ENCODE results near the gene TPP1. TPM values are rescaled to one million over a fixed set of nuclear protein-coding genes. Genes with fewer than 3 reads are reported as not detected.

Gene TPP1
- total and polyA plus RNA-seq, 5 donors, result 52.6 to 98.3 (median 72.2) TPM

DNA sequence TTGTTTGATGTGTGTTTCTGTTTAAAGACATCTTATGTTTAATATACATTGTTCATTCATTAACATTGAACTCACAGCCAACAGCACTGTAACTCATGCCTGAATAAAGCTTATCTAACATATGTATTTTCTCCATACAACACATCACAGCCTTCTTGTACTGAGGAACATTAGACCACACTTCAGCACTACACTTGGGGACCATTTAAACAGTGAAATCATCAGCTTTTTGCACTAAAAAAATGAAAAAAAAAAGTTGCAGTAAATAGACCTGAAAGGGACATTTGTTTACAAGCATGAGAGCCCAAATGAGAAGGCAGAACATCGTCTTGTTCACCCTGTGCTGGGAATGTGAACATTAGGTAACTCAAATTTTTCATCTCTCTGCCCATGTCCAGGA lies 15.3 kb upstream of the TPP1 start:
- Histone ChIP-seq H3K9me3 (ENCODE audit: control insufficient read depth, low read length) (no peaks in the 10 kb centered on the region), H3K27me3 (ENCODE audit: control insufficient read depth, insufficient read depth) (no peaks in the 10 kb centered on the region), H3K27ac (ENCODE audit: low read length) (no peak overlapping the region), H3K4me1 (ENCODE audit: control insufficient read depth, insufficient read depth, low read length) (peaks cover 12% of the 10 kb centered on the region), H3K4me3 (ENCODE audit: low read length) (no peak overlapping the region)
- 63% methylated on average over 1 of the region's 1 CpG for WGBS
- no peak for DNase-seq
- intact Hi-C loops (cut with DNase I), result no loop called here
- no peak for ATAC-seq

DNA sequence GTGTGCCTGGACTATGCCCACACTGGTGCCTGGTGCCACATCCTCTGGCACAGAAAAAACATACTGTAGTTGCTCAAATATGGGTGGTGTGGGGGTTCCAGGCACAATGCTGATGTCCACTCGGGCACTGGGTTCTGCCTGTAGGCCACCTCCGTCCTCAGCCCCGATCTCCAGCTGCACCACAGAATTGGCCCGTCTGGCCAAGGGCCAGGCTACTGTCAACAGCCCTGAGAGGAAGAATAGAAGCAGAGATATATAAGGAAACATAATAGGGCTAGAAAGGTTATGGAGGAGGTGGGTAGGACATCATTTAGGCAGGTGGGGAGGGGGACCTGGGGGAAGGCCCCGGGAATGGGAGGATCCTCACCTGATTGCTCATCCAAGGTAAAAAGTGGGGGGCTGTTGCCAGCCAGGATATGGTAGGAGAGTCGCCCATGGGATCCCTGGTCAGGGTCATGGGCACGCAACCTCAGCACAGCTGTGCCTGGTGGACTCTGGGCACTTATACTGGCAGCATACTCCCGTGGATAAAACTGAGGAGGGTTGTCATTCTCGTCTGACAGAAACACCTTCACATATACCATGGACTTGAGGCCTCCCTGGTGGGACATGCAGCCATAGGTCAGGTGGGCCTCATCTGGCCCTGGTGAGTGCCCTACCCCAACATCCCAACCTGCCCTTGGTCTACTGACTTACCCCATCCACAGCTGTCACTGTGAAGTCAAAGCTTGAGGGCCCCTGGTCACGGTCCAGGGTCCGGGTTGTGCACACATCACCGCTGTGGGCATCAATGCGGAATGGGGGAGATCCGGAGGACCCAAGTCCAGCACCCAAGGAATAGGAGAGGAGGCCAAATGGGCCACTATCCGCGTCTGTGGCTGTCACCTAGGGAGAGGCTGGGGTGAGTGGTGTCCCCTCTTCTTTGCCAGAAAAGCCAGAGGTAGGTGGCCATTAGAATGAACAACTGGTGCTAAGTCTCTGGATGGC lies 14.5 kb upstream of the TPP1 start:
- Histone ChIP-seq H3K4me1 (ENCODE audit: control insufficient read depth, insufficient read depth, low read length) (peaks cover 12% of the 10 kb centered on the region), H3K27ac (ENCODE audit: low read length) (no peak overlapping the region), H3K9me3 (ENCODE audit: control insufficient read depth, low read length) (no peaks in the 10 kb centered on the region), H3K4me3 (ENCODE audit: low read length) (no peak overlapping the region), H3K27me3 (ENCODE audit: control insufficient read depth, insufficient read depth) (no peaks in the 10 kb centered on the region)
- ATAC-seq, result no peak
- WGBS, result 75% methylated on average over 16 of the region's 16 CpGs
- intact Hi-C loops (cut with DNase I), result no loop called here
- DNase-seq, result peak; percentile 51 to 87 (median 85)

DNA sequence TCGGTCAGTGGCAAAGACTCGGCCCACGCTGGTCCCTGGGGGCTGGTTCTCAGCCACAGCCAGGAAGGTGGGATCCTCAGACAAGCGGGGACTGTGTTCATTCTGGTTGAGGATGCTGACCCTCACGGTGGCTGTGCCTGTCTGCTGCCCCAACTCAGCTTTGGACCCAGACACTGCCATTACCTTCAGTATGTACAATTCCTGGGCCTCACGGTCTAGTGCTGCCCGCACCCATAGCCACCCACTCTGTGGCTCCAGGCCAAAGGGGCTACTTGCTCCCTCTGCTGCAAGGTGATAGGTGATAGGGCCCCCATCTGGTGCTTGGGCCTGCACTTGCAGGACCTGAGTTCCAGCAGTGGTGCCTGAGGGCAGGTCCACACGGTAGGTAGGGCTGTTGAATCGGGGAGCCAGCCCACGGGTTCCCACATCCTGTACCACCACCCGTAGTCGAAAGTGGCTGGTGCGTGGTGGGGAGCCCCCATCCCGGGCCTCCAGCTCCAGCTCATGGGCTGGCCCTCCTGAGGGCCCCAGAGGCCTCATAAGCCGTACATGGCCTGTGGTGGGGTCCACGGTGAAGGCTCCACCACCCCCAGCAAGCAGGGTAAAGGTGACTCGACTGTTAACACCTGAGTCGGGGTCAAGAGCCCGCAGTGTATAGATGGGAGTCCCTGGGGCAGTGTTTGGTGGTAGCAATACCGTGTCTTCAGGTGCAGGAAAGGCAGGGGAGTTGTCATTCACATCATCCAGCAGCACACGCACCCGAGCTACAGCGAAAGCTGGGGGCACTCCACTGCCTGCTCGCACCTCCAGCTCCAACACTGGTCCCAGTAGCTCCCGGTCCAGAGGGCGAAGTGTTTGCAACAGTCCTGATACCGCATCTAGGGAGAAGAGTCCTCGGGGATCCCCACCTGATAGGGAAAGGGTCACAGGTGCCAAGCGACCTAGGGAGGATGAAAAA lies 13.2 kb upstream of the TPP1 start:
- H3K4me1 ChIP-seq (ENCODE audit: control insufficient read depth, insufficient read depth, low read length), result peaks cover 9% of the 10 kb centered on the region
- 91% methylated on average over 29 of the region's 29 CpGs for WGBS
- no peaks in the 10 kb centered on the region for H3K27me3 ChIP-seq (ENCODE audit: control insufficient read depth, insufficient read depth)

DNA sequence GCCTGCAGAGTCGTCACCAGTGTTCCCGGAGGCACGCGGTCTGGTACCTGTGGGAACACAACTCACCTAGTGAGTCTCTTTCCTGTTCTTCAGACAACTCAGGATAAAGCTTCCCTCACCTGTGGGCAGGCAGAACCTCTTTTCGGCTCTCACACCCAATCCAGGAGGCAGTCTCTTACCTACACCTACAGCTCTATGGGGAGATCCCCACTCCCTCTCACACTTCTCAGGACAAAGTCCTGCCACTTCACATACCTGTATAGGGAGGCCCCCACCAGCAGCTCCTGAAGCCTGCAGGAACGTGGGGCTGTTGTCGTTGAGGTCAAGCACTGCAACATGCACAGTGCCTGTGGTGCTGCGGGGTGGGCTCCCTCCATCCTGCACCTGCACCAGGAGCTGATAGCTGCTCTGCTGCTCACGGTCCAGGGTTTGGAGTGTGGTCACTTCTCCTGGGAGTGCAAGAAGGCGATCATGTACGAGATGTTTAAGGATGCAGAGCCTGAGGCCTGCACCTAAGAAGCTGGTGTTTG lies 12.2 kb upstream of the TPP1 start:
- Histone ChIP-seq H3K27me3 (ENCODE audit: control insufficient read depth, insufficient read depth) (no peaks in the 10 kb centered on the region), H3K9me3 (ENCODE audit: control insufficient read depth, low read length) (no peaks in the 10 kb centered on the region), H3K27ac (ENCODE audit: low read length) (no peak overlapping the region), H3K4me1 (ENCODE audit: control insufficient read depth, insufficient read depth, low read length) (peaks cover 7% of the 10 kb centered on the region), H3K4me3 (ENCODE audit: low read length) (no peak overlapping the region)
- no peak for ATAC-seq
- WGBS, result 89% methylated on average over 11 of the region's 11 CpGs
- DNase-seq, result no peak
- intact Hi-C loops (cut with DNase I), result no loop called here

More for the DNA sequence above, 13.2 kb upstream of the TPP1 start:
- Histone ChIP-seq H3K27ac (ENCODE audit: low read length) (no peak overlapping the region), H3K9me3 (ENCODE audit: control insufficient read depth, low read length) (no peaks in the 10 kb centered on the region), H3K4me3 (ENCODE audit: low read length) (no peak overlapping the region)
- ATAC-seq (no peak), DNase-seq (peak in 1 of 3 donors; percentile 41)
- intact Hi-C loops (cut with DNase I), result no loop called here

DNA sequence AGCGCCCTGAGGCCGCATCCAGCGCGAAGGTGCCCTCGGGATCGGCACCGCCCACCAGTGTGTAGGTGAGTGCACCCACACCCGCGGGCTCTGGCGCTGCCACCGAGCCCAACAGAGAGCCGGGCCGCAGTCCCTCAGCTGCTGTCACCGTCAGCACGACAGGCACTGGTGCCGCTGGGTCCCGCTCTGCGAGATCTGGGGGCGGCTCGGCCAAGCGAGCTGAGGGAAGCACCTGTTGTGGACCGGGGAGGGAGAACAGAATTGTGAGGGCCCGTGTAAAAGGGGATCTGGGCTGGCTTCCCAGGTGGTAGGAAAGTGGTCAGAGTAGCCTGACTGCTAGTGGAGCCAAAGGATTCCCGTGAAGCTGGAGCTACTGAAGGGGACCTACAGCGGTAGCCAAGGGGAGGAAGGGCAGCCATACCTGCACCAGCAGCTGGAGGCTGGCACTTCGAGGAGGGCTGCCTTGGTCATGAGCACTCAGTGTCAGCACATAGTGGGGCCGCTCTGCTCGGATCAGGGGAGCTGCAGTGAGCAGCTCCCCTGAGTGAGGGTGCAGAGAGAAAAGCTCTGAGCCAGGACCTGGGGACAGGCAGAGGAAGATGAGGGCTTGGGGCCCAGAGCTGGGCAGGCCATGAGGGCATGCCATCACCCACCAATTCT lies 11.5 kb upstream of the TPP1 start:
- DNase-seq, result peak in 1 of 3 donors; percentile 43
- peaks cover 4% of the 10 kb centered on the region for H3K4me1 ChIP-seq (ENCODE audit: control insufficient read depth, insufficient read depth, low read length)
- no peaks in the 10 kb centered on the region for H3K27me3 ChIP-seq (ENCODE audit: control insufficient read depth, insufficient read depth)
- H3K27ac ChIP-seq (ENCODE audit: low read length), result no peak overlapping the region
- H3K9me3 ChIP-seq (ENCODE audit: control insufficient read depth, low read length), result no peaks in the 10 kb centered on the region
- intact Hi-C loops (cut with DNase I), result no loop called here
- no peak overlapping the region for H3K4me3 ChIP-seq (ENCODE audit: low read length)
- no peak for ATAC-seq
- WGBS, result 82% methylated on average over 28 of the region's 28 CpGs

DNA sequence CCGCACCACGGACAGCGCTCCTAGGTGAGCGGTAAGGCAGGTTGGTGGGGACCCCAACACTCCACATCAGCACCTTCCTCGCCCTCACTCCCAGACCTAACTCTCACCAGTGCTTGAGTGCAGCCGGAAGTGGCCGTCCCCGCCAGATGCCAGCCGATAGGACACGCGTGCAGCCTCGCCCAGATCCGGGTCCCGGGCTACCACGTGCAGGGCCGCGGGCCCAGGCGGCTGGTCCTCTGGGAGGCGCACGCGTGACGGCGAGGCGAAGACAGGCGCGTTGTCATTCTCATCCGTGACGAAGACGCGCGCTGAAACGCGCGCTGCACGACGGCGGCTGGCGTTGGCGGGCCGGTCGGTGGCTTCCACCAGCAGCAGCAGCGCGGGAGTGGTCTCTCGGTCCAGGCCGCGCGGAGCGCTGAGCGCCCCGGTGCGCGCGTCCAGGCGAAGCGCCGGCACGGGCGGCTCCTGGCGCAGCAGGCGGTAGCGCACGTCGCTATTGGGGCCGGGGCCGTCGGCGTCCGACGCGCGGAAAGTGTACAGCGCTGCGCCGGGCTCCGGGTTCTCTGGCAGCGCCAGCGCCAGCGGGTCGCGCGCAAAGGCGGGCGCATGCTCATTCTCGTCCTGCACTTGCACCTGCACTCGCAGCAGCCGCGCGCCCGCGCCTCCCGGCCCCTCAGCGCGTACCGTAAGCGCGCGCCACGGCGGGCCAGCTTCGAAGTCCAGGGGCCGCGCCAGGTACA lies 10.8 kb upstream of the TPP1 start:
- Histone ChIP-seq H3K9me3 (ENCODE audit: control insufficient read depth, low read length) (no peaks in the 10 kb centered on the region), H3K27ac (ENCODE audit: low read length) (no peak overlapping the region), H3K4me3 (ENCODE audit: low read length) (no peak overlapping the region), H3K27me3 (ENCODE audit: control insufficient read depth, insufficient read depth) (no peaks in the 10 kb centered on the region), H3K4me1 (ENCODE audit: control insufficient read depth, insufficient read depth, low read length) (no peaks in the 10 kb centered on the region)
- DNase-seq (peak in 1 of 3 donors; percentile 55), ATAC-seq (no peak)
- WGBS, result 79% methylated on average over 102 of the region's 102 CpGs
- intact Hi-C loops (cut with DNase I), result no loop called here

DNA sequence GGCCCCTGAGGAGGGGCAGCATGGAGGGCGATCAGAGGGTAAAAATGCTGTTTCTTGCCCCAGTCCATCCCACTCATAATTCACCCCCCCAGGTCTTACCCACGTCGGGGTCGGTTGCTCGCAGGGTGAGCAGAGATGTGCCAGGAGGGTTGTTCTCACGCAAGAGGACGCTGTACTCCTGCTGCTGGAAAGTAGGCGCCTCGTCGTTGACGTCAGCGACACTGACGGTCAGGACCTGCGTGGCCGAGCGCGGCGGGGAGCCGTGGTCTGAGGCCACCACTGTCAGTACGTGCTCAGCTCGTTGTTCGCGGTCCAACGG lies 10.3 kb upstream of the TPP1 start:
- ATAC-seq (no peak), DNase-seq (no peak)
- intact Hi-C loops (cut with DNase I), result no loop called here
- H3K27ac ChIP-seq (ENCODE audit: low read length), result no peak overlapping the region
- no peaks in the 10 kb centered on the region for H3K9me3 ChIP-seq (ENCODE audit: control insufficient read depth, low read length)
- H3K4me1 ChIP-seq (ENCODE audit: control insufficient read depth, insufficient read depth, low read length), result no peaks in the 10 kb centered on the region
- whole genome bisulfite sequencing, result 92% methylated on average over 24 of the region's 24 CpGs
- no peaks in the 10 kb centered on the region for H3K27me3 ChIP-seq (ENCODE audit: control insufficient read depth, insufficient read depth)
- no peak overlapping the region for H3K4me3 ChIP-seq (ENCODE audit: low read length)

DNA sequence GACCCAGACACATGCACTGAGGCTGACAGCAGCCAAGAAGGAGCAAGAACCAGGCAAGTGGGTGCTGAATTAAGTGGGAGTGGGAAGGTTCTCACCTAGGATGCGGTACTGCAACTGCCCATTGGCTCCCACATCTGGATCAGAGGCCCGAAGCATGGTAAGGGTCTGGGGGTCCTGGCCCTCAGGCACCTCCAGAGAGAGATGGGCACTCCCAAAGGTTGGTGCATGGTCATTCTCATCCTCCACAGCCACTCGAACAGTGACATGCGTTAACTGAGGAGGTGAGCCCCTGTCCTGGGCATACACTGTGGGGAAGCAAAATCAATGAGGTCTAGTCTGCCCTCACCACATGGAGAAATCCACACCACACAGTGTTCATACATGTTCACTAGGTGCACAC lies 9.3 kb upstream of the TPP1 start:
- Histone ChIP-seq H3K4me3 (ENCODE audit: low read length) (no peak overlapping the region), H3K4me1 (ENCODE audit: control insufficient read depth, insufficient read depth, low read length) (no peaks in the 10 kb centered on the region), H3K9me3 (ENCODE audit: control insufficient read depth, low read length) (no peaks in the 10 kb centered on the region), H3K27ac (ENCODE audit: low read length) (no peak overlapping the region), H3K27me3 (ENCODE audit: control insufficient read depth, insufficient read depth) (no peaks in the 10 kb centered on the region)
- 95% methylated on average over 4 of the region's 4 CpGs for WGBS
- DNase-seq, result no peak
- ATAC-seq, result no peak
- intact Hi-C loops (cut with DNase I), result no loop called here

DNA sequence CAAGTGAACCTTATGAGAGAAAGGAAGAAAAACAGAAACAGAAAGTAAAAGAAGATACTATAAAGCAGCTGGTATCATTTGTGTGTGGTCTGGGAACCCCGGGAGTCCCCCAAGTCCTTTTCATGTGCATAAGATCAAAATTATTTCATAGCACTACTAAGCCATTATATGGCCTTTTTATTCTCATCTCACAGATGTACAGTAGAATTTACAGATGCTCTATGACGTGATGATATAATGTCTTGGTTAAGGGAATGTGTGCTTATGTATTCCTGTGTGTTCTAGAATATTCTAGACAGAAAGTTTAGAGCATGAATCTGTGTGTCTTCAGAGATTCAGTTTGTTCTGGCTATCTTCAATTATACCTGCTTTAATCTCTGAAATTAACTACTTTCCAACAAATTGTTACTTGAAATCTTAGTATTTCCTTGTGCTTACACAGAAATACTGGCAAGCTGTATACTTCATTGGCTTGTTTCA lies 8.6 kb upstream of the TPP1 start:
- no peaks in the 10 kb centered on the region for H3K9me3 ChIP-seq (ENCODE audit: control insufficient read depth, low read length)
- ATAC-seq (no peak), DNase-seq (no peak)
- H3K27me3 ChIP-seq (ENCODE audit: control insufficient read depth, insufficient read depth), result no peaks in the 10 kb centered on the region
- intact Hi-C loops (cut with DNase I), result no loop called here
- H3K4me1 ChIP-seq (ENCODE audit: control insufficient read depth, insufficient read depth, low read length), result no peaks in the 10 kb centered on the region
- H3K4me3 ChIP-seq (ENCODE audit: low read length), result no peak overlapping the region
- H3K27ac ChIP-seq (ENCODE audit: low read length), result no peak overlapping the region
- WGBS, result 74% methylated on average over 2 of the region's 2 CpGs

Data from right cardiac atrium (tissue), 5 donors.